ENCODE results near the gene MGRN1.

GRCh38 chr16:4674926-4675530 is 50.4 kb downstream of the MGRN1 start:
- TF ChIP-seq EZH2 (IDR thresholded peaks at IDR 0.05; ENCODE audit: borderline replicate concordance, insufficient read depth, low read length, poor library complexity, severe bottlenecking) (no peak), CTCF (IDR thresholded peaks at IDR 0.05; ENCODE audit: poor library complexity, severe bottlenecking) (no peak), MXI1 (conservative IDR thresholded peaks at IDR 0.05; ENCODE audit: poor library complexity, severe bottlenecking) (no peak), SMC3 (conservative IDR thresholded peaks at IDR 0.05; ENCODE audit: poor library complexity) (no peak), TAF1 (IDR thresholded peaks at IDR 0.05; ENCODE audit: low read depth) (no peak), POLR2AphosphoS5 (IDR thresholded peaks at IDR 0.05) (no peak), RAD21 (conservative IDR thresholded peaks at IDR 0.05) (no peak)
- TF ChIP-seq, protein P1, sequence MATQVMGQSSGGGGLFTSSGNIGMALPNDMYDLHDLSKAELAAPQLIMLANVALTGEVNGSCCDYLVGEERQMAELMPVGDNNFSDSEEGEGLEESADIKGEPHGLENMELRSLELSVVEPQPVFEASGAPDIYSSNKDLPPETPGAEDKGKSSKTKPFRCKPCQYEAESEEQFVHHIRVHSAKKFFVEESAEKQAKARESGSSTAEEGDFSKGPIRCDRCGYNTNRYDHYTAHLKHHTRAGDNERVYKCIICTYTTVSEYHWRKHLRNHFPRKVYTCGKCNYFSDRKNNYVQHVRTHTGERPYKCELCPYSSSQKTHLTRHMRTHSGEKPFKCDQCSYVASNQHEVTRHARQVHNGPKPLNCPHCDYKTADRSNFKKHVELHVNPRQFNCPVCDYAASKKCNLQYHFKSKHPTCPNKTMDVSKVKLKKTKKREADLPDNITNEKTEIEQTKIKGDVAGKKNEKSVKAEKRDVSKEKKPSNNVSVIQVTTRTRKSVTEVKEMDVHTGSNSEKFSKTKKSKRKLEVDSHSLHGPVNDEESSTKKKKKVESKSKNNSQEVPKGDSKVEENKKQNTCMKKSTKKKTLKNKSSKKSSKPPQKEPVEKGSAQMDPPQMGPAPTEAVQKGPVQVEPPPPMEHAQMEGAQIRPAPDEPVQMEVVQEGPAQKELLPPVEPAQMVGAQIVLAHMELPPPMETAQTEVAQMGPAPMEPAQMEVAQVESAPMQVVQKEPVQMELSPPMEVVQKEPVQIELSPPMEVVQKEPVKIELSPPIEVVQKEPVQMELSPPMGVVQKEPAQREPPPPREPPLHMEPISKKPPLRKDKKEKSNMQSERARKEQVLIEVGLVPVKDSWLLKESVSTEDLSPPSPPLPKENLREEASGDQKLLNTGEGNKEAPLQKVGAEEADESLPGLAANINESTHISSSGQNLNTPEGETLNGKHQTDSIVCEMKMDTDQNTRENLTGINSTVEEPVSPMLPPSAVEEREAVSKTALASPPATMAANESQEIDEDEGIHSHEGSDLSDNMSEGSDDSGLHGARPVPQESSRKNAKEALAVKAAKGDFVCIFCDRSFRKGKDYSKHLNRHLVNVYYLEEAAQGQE (IDR thresholded peaks at IDR 0.05; ENCODE audit: borderline replicate concordance), result no peak

Data from neural cell (in vitro differentiated cells).